B cell (primary cell): Measurements from ENCODE around the gene NPPA. TPM values are rescaled to one million over a fixed set of nuclear protein-coding genes. Genes with fewer than 3 reads are reported as not detected.

Source experiments
- ATAC-seq: fragments of 200-7000 bp; cut with Tn5 transposase; one replicate; pipeline ENCODE4 v1.10.0; 2021; ENCODE audit warnings: low read depth, mild to moderate bottlenecking, moderate number of reproducible peaks, moderate library complexity
- CTCF ChIA-PET: fragments of 350-600 bp; sonication (Branson Sonifier 250); formaldehyde crosslinking; loops from one replicate; lab custom pipeline; 2021; ENCODE audit warnings: antibody characterized with exemption, inconsistent platforms; lab: Charles Lee
- POLR2A ChIA-PET: fragments of 350-600 bp; sonication (Branson Sonifier 250); formaldehyde crosslinking; loops from one replicate; lab custom pipeline; 2021; ENCODE audit warnings: antibody characterized with exemption; lab: Charles Lee
- DNase-seq: peaks from one replicate; pipeline ENCODE4 v3.0.0; 2013
- H2AFZ ChIP-seq: 2 replicates; pipeline ENCODE4 v1.6.1; 2012; ENCODE audit warnings: mild to moderate bottlenecking, low read depth, low read length; ENCODE audit not compliant: insufficient read depth, poor library complexity, severe bottlenecking
- H3K27ac ChIP-seq, 2 donors: 1 replicate in 1 of 2; 2 replicates in 1 of 2; pipeline ENCODE4 v1.5.1; 2012 to 2013; ENCODE audit warnings: low read length in 2 of 2, mild to moderate bottlenecking in 2 of 2, moderate library complexity in 1 of 2
- H3K27me3 ChIP-seq, 4 experiments: fragments of 200-600 bp in 1 of 4; sonication (generic) in 1 of 4; replicated peaks in 1 of 4; 1 replicate in 2 of 4; 2 replicates in 2 of 4; pipeline versions ENCODE4 v1.6.1 to v1.7.0; 2013 to 2016; ENCODE audit warnings: low read length in 3 of 4, mild to moderate bottlenecking in 2 of 4, mixed read lengths in 1 of 4, moderate library complexity in 1 of 4; ENCODE audit not compliant: insufficient read depth in 4 of 4, control insufficient read depth in 3 of 4; ENCODE audit errors: control extremely low read depth in 1 of 4
- H3K36me3 ChIP-seq, 2 experiments: replicated peaks in 1 of 2; 1 replicate in 1 of 2; 2 replicates in 1 of 2; pipeline versions ENCODE4 v1.6.1 to v1.7.1; 2013; ENCODE audit warnings: low read length in 1 of 2; ENCODE audit not compliant: insufficient read depth in 2 of 2, control insufficient read depth in 1 of 2; ENCODE audit errors: control extremely low read depth in 1 of 2, extremely low read depth in 1 of 2
- H3K4me1 ChIP-seq, 2 donors: fragments of 200-600 bp in 1 of 2; sonication (generic) in 1 of 2; 1 replicate in 1 of 2; 2 replicates in 1 of 2; pipeline versions ENCODE4 v1.5.1 to v1.6.1; 2013 to 2017; ENCODE audit warnings: low read length in 2 of 2; ENCODE audit not compliant: control insufficient read depth in 2 of 2, insufficient read depth in 2 of 2
- H3K4me2 ChIP-seq: replicated peaks from 2 replicates; pipeline ENCODE3; 2012; ENCODE audit warnings: mild to moderate bottlenecking, low read depth, low read length; ENCODE audit not compliant: poor library complexity, severe bottlenecking
- H3K4me3 ChIP-seq, 5 experiments: fragments of 200-600 bp in 1 of 5; sonication (generic) in 1 of 5; 1 replicate in 3 of 5; 2 replicates in 2 of 5; pipeline versions ENCODE4 v1.5.1 to v1.7.0; 2011 to 2016; ENCODE audit warnings: low read length in 4 of 5, mild to moderate bottlenecking in 4 of 5, low read depth in 2 of 5, control low read depth in 1 of 5, moderate library complexity in 1 of 5; ENCODE audit not compliant: insufficient read depth in 1 of 5; ENCODE audit errors: control extremely low read depth in 1 of 5, extremely low read depth in 1 of 5
- H3K79me2 ChIP-seq: fragments of 200-600 bp; sonication (generic); one replicate; pipeline ENCODE4 v1.6.0; 2016; ENCODE audit warnings: low read length; ENCODE audit not compliant: control insufficient read depth, insufficient read depth
- H3K9ac ChIP-seq: fragments of 200-600 bp; sonication (generic); 2 replicates; pipeline ENCODE4 v1.6.1; 2017; ENCODE audit warnings: mild to moderate bottlenecking, low read length, moderate library complexity
- H3K9me3 ChIP-seq, 3 donors: one replicate each; pipeline versions ENCODE4 v1.6.1 to v1.7.1; 2013; ENCODE audit warnings: low read length in 2 of 3; ENCODE audit not compliant: control insufficient read depth in 2 of 3, insufficient read depth in 1 of 3; ENCODE audit errors: control extremely low read depth in 1 of 3
- H4K20me1 ChIP-seq: 2 replicates; pipeline ENCODE4 v1.6.0; 2012; ENCODE audit warnings: mild to moderate bottlenecking, low read length; ENCODE audit not compliant: insufficient read depth, control insufficient read depth, poor library complexity, severe bottlenecking
- H3K27ac Mint-ChIP-seq: one replicate; pipeline ENCODE4 v1.8.0; 2021; ENCODE audit warnings: mixed read lengths
- H3K27me3 Mint-ChIP-seq: one replicate; pipeline ENCODE4 v1.8.0; 2021; ENCODE audit warnings: mixed read lengths
- H3K4me1 Mint-ChIP-seq: one replicate; pipeline ENCODE4 v1.8.0; 2021; ENCODE audit warnings: mixed read lengths
- H3K4me3 Mint-ChIP-seq: one replicate; pipeline ENCODE4 v1.8.0; 2021; ENCODE audit warnings: mixed read lengths
- H3K9me3 Mint-ChIP-seq: one replicate; pipeline ENCODE4 v1.8.0; 2022; ENCODE audit warnings: mixed read lengths; ENCODE audit not compliant: insufficient read depth
- CTCF ChIP-seq: fragments of 200-600 bp; IDR thresholded peaks from one replicate; pipeline ENCODE4 v1.8.0; 2022; ENCODE audit warnings: antibody characterized with exemption, mild to moderate bottlenecking
- EZH2 ChIP-seq: IDR thresholded peaks from 2 replicates; pipeline ENCODE4 v1.6.1; 2012; ENCODE audit warnings: borderline replicate concordance, low read depth, mild to moderate bottlenecking, moderate library complexity, low read length; ENCODE audit not compliant: insufficient read depth, poor library complexity, severe bottlenecking
- WGBS: methylation state at CpG from one replicate; pipeline ENCODE4 v1.1.5; 2013; ENCODE audit warnings: missing lambda C conversion rate; ENCODE audit not compliant: insufficient coverage; 5-methylcytosine and 5-hydroxymethylcytosine counted together
- intact Hi-C: fragments of 100-400 bp; cut with micrococcal nuclease; formaldehyde crosslinking; loops from one replicate; pipeline ENCODE4 v1.10.0; 2022
- polyA plus RNA-seq: library from polyadenylated mRNA; depleted of rRNA; stranded (reverse); fragments of >200 nt; gene quantifications from 2 replicates; pipeline ENCODE4 v1.2.3, GENCODE V29; 2012
- total RNA-seq, 2 donors: library from RNA; stranded (reverse); fragments of 120-200 nt in 1 of 2; gene quantifications; 1 replicate in 1 of 2; 2 replicates in 1 of 2; pipeline versions ENCODE4 v1.2.3 to v1.2.4, GENCODE V29; 2013 to 2022

NPPA gene
- total and polyA plus RNA-seq, 2 donors (not counting 1 experiment from before 2014, with no cell fraction given) = not detected

GRCh38 chr1:11881749-11882441, 34.3 kb upstream of the NPPA start:
- intact Hi-C loops = no loop called here
- Histone ChIP-seq H3K79me2 (no peaks in the 10 kb centered on the region), H2AFZ (no peak overlapping the region), H3K4me1 (no peaks in the 10 kb centered on the region), H3K27me3 (peaks cover 0 to 8% (median 0%) of the 10 kb centered on the region in 4 experiments), H3K4me2 (no peak overlapping the region), H3K27ac (no peak overlapping the region), H3K9ac (no peak overlapping the region), H3K4me3 (no peak overlapping the region), H3K9me3 (peaks cover 0 to 3% (median 0%) of the 10 kb centered on the region in 3 donors), H3K36me3 (no peaks in the 10 kb centered on the region), H4K20me1 (no peaks in the 10 kb centered on the region)
- H3K27ac Mint-ChIP-seq = no peak overlapping the region
- no peaks in the 10 kb centered on the region for H3K4me1 Mint-ChIP-seq
- H3K9me3 Mint-ChIP-seq = no peaks in the 10 kb centered on the region
- ChIA-PET POLR2A (no interaction called here), CTCF (no interaction called here)
- no peak overlapping the region for H3K4me3 Mint-ChIP-seq
- DNase-seq (no peak), ATAC-seq (no peak)
- peaks cover 12% of the 10 kb centered on the region for H3K27me3 Mint-ChIP-seq
- WGBS = 90% methylated on average over 11 of the region's 18 CpGs
- TF ChIP-seq EZH2 = no peak
- no peak for TF ChIP-seq CTCF

GRCh38 chr1:11880911-11881748, 33.5 kb upstream of the NPPA start:
- Mint-ChIP-seq H3K4me1 (no peaks in the 10 kb centered on the region), H3K9me3 (no peaks in the 10 kb centered on the region), H3K4me3 (no peak overlapping the region), H3K27ac (no peak overlapping the region), H3K27me3 (peaks cover 15% of the 10 kb centered on the region)
- Histone ChIP-seq H3K9ac (no peak overlapping the region), H2AFZ (no peak overlapping the region), H3K79me2 (no peaks in the 10 kb centered on the region), H3K4me2 (no peak overlapping the region), H3K4me1 (no peaks in the 10 kb centered on the region), H3K4me3 (no peak overlapping the region), H3K27ac (no peak overlapping the region), H4K20me1 (no peaks in the 10 kb centered on the region), H3K36me3 (no peaks in the 10 kb centered on the region), H3K27me3 (peaks cover 0 to 10% (median 0%) of the 10 kb centered on the region in 4 experiments), H3K9me3 (peaks cover 0 to 3% (median 0%) of the 10 kb centered on the region in 3 donors)
- ChIA-PET POLR2A (interaction anchor here (0.7 kb wide), 1 partner anchor 71 kb away, joined by 7 read pairs; no protein-coding TSS in a partner anchor), CTCF (no interaction called here)
- 75% methylated on average over 8 of the region's 10 CpGs for WGBS
- intact Hi-C loops = no loop called here
- TF ChIP-seq CTCF (no peak), EZH2 (no peak)
- ATAC-seq (no peak), DNase-seq (no peak)
